ENCODE results near the gene ST6GAL1.

The ST6GAL1 gene

GRCh38 chr3:187015903-187016638 lies 85.7 kb downstream of the ST6GAL1 start:
- CTCF ChIA-PET, result no interaction called here
- H3K27ac ChIP-seq, result no peak overlapping the region
- no peak for TF ChIP-seq CTCF (conservative IDR thresholded peaks at IDR 0.05; ENCODE audit: low read depth)
- DNase-seq (ENCODE audit: low spot score), result no peak
- POLR2A ChIA-PET (ENCODE audit: low non-redundant PET), result no interaction called here

GRCh38 chr3:187016639-187017345 lies 86.5 kb downstream of the ST6GAL1 start:
- no peak for TF ChIP-seq CTCF (conservative IDR thresholded peaks at IDR 0.05; ENCODE audit: low read depth)
- ChIA-PET CTCF (no interaction called here), POLR2A (ENCODE audit: low non-redundant PET) (no interaction called here)
- DNase-seq (ENCODE audit: low spot score), result peak; percentile 21
- H3K27ac ChIP-seq, result no peak overlapping the region

GRCh38 chr3:187017511-187018230 lies 87.3 kb downstream of the ST6GAL1 start:
- CTCF ChIA-PET, result no interaction called here
- H3K27ac ChIP-seq, result no peak overlapping the region
- DNase-seq (ENCODE audit: low spot score), result no peak
- POLR2A ChIA-PET (ENCODE audit: low non-redundant PET), result no interaction called here
- TF ChIP-seq CTCF (conservative IDR thresholded peaks at IDR 0.05; ENCODE audit: low read depth), result no peak

- no peak for TF ChIP-seq CTCF (conservative IDR thresholded peaks at IDR 0.05; ENCODE audit: low read depth)
- ChIA-PET POLR2A (ENCODE audit: low non-redundant PET) (no interaction called here), CTCF (interaction anchor here (0.6 to 1.3 kb wide), 3 partner anchors 10 to 660 kb away, joined by 3 to 5 read pairs (median 4); no protein-coding TSS in a partner anchor)
- no peak overlapping the region for H3K27ac ChIP-seq
- DNase-seq (ENCODE audit: low spot score), result no peak
These were observed 89.3 kb downstream of the ST6GAL1 start for GRCh38 chr3:187019542-187020072.

- DNase-seq (ENCODE audit: low spot score), result no peak
- no peak overlapping the region for H3K27ac ChIP-seq
- ChIA-PET CTCF (no interaction called here), POLR2A (ENCODE audit: low non-redundant PET) (no interaction called here)
- no peak for TF ChIP-seq CTCF (conservative IDR thresholded peaks at IDR 0.05; ENCODE audit: low read depth)
These were observed 90.0 kb downstream of the ST6GAL1 start for GRCh38 chr3:187020376-187020775.

- TF ChIP-seq CTCF (conservative IDR thresholded peaks at IDR 0.05; ENCODE audit: low read depth), result no peak
- ChIA-PET POLR2A (ENCODE audit: low non-redundant PET) (no interaction called here), CTCF (interaction anchor here (0.7 kb wide), 2 partner anchors 80 to 298 kb away, joined by 3 to 4 read pairs; no protein-coding TSS in a partner anchor)
- DNase-seq (ENCODE audit: low spot score), result no peak
- H3K27ac ChIP-seq, result no peak overlapping the region
These were observed 91.5 kb downstream of the ST6GAL1 start for GRCh38 chr3:187021748-187022402.

Measured in RWPE1 (cell line).